ENCODE data around the gene RAP1GAP2.
"Not testable (repeated sequence)": the region's sequence is repeated elsewhere in the genome, so short reads cannot be mapped to it uniquely, and the experiment has no call there.

RAP1GAP2 gene

GRCh38 chr17:2890778-2891177, 94.5 kb downstream of the RAP1GAP2 start:
- DNase-seq: not testable (repeated sequence)

DNA sequence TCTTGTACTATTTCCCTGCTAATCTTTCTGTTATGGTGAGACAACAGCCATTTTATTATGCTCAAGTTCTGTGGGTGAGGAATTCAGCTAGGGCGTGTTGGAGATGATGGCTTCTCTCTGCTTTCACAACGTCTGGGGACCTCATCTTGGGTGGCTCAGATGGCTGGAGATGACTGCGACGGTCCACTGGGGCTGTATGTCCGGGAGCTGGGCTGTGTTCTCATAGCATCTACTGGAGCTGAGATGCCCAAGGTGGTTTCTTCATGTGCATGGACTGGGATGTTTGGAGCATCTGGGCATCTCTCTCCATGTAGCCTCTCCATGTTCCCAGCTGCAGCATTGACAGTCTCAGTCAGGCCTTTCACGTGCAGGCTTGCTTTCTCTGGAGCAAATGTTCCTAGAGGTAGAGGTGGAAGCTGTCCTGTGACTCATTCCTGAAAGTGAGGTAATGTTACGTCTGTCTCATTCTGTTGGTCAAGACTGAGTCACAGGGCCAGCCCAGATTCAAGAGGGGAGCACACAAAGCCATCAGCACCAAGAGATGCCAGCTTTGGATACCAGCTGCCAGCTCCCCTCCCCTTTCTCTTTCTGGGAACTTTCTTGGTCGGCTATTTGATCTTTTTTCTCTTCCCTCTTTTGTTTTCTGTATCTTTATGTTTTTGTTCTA, 96.2 kb downstream of the RAP1GAP2 start:
- DNase-seq: peak; percentile 12

GRCh38 chr17:2893422-2893914, 97.2 kb downstream of the RAP1GAP2 start:
- DNase-seq: no peak

DNA sequence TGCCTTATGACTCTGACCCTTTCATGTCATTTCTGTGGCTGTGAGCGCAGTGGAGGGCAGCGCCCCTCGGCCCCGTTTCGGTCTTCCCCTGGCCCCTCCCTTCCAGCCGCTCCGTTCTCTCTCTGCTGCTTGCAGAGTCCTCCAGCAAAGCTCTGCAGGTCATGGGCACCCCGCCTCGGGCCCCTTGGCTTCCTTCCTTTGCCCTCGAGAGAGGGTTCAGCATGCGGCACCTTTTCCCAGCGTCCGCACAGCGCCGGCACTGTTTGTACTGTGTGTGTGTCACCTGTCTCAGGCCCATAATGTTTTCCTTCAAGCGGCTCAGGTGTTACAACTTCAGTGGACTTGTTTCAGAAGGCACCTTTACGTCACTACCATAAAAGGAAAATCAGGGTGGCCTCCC, 98.5 kb downstream of the RAP1GAP2 start:
- DNase-seq: no peak

DNA sequence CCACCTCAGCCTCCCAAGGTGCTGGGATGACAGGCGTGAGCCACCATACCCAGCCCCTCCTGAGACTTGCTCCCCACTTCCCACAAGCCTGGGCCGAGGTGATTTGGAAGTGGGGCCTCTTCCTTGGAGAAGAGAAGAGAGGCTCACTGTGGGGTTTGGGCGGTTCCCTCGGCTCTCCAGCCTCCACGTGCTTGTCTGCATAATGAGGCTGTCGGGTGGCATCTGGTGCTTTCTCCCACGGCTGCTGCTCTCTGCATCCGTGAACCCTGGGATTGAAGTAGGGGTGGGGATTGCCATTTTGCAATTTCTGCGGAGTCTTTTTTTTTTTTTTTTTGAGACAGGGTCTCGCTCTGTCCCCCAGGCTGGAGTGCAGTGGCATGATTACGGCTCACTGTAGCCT, 101.4 kb downstream of the RAP1GAP2 start:
- DNase-seq: no peak

GRCh38 chr17:2898255-2898926, 102.2 kb downstream of the RAP1GAP2 start:
- DNase-seq: peak; percentile 44

GRCh38 chr17:2899906-2900305, 103.7 kb downstream of the RAP1GAP2 start:
- no peak for DNase-seq

DNA sequence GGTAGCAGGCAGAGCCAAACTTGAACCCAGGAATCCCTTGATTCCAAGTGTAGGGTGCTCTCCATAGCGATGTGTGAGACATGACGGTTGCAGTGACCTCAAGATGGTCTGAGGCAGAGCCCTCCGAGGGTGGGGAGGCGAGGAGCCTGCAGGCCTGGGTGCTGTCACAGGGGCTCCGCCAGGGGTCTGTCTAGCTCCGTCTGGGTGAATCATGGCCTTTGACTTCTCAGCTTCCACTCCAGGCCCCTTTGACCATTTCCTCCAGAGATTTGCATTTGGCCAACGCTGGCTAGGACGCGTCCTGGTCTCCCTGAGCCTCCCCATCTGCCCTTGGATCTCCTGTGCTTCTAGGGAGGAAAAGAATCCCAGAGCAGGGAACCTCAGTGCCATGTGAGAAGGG, 104.6 kb downstream of the RAP1GAP2 start:
- DNase-seq: no peak

- DNase-seq: no peak
These were observed 105.3 kb downstream of the RAP1GAP2 start for GRCh38 chr17:2901582-2901981.

DNA sequence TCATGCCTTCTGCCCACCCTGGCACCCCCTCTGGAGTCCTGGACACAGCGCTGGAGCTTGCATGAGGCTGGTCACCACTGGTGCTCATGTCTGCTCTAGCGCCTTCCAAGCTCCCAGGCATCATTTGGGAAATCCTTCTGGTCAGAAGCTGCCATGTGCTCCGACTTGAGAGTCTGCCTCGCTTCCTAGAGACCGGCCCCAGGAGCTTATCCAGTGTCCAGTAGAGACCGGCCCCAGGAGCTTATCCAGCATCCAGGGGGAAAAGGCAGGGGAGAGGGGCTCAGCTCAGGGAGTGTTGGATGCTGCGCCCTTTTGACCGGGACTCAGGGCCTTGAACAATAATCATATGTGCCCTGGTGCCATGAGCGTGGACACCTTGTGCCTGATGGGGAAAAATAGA, 106.3 kb downstream of the RAP1GAP2 start:
- no peak for DNase-seq

DNA sequence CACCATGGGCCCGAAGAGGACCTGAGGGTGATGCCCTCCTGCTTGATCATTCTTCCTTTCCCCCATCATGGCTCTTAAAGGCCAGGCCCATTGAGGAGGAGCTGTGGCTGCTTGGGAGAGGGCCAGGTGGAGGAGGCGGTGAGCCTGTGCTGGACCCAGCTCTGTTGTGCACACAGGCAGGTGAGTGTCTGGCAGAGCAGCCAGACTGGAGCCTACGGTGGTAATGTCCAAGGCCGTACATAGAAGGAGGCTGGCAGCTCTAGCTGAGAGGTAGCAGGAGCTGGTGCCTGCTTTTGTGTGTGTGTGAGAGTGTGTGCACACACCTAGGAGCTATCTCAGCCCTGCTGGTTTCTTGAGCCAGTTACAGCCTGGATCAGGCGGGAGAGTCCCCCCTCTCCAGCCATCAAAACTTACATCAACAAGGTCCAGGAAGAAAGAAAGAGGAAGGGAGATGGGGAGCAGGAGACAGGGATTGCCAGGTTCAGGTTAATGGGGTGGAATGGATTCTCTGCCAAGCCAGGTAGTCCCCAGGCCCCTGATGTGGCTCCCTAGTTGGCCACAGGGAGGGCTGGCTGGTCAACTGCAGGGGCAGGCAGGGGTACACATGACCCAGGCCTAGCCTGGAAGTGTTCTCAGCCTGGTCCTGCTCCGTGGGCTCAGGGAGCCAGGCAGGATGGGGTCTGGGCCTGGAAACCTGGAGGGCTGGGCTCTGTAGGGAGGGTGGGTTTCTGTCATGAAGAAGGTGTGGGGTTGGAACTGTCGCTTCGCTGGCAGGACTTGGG, 107.1 kb downstream of the RAP1GAP2 start:
- DNase-seq: peak; percentile 73

GRCh38 chr17:2904135-2904534, 107.9 kb downstream of the RAP1GAP2 start:
- DNase-seq: peak; percentile 69

- DNase-seq: peak; percentile 19
These were observed 109.0 kb downstream of the RAP1GAP2 start for GRCh38 chr17:2905269-2905668.

DNA sequence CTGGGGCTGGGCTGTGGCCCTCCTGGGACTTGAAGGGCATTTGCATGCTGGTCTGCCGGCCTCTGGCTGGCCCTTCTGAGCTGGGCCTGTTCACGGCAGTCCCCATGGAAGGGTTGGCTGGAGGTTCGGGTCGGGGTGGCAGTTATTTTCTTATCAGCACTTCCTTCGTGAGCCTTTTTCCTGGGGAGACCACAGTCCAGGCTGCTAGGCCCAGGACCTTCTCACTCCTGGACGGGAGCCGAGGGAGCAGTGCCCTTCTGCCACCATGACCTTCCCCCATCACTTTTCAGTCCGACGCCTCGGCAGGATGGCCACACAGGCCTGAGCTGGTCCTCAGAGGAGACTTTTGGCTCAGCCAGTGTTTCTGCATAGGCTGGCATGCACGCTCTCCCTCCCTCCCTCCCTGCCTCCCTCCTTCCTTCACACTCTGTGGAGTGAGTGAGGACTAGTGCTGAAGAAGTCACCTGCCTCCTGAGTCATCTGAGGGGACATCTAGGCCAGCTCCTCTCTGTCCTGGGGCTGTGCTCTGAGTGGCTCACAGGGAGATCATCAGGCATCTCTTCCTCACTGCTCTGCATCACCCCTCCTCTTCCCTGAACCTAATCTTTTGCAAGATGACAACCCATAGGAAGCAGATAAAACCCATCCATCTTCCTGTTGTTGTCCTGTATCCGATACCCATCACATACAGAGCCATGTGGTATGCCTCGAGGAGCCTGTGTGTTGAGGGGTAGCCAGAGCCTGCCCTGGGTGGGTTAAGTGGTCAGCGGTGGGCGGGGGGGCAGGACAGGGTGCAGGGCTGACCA, 109.7 kb downstream of the RAP1GAP2 start:
- DNase-seq: no peak

GRCh38 chr17:2906901-2907300, 110.7 kb downstream of the RAP1GAP2 start:
- no peak for DNase-seq

GRCh38 chr17:2909175-2909845, 113.1 kb downstream of the RAP1GAP2 start:
- no peak for DNase-seq

- no peak for DNase-seq
These were observed 113.6 kb downstream of the RAP1GAP2 start for GRCh38 chr17:2909846-2910234.

DNA sequence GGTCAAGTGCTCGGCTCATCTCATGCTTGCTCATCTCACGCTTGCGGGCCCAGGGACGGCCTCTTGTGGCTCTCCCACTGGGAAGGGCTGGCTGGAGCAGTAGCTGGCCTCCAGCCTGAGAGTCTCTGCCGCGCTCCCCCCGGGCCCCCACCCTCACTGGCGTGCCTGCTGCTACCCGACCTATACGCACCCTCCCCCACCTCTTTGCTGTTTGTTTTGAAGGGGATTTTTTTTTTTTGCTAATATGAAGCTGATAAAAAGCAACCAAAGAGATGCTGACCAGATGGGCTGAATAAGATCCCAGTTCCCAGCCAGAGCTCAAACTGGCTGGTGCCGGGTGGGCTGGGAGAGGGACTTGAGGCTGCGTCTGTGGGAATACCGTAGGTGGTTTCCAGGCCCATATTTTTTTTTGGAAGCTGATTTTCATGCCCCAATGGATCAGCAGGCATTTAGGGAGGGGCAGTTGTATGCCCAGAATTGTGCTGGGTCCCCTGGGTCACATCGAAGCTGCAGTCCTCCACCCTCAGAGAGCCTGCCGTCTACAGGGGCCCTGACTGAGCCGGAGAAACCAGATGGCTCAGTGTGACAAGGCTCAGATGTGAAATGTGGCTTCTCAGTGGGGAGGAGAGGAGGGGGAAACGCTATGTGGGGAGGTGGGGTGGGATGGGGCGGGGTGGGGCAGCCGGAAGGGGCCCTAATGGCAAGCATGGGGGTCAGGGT, 115.0 kb downstream of the RAP1GAP2 start:
- no peak for DNase-seq

GRCh38 chr17:2911755-2912111, 115.5 kb downstream of the RAP1GAP2 start:
- no peak for DNase-seq

GRCh38 chr17:2912754-2913153, 116.5 kb downstream of the RAP1GAP2 start:
- no peak for DNase-seq

GRCh38 chr17:2916461-2916860, 120.2 kb downstream of the RAP1GAP2 start:
- DNase-seq: no peak

DNA sequence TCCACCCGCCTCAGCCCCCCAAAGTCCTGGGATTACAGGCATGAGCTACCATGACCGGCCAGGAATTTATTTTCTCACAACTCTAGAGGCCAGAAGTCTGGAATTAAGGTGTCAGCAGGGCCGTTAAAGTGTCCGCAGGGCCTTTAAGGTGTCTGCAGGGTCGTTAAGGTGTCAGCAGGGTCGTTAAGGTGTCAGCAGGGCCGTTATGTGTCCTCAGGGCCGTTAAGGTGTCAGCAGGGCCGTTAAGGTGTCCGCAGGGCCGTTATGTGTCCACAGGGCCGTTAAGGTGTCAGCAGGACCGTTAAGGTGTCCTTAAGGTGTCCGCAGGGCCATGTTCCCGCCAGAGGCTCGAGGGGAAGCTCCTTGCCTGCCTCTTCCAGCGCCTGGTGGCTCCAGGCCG, 125.2 kb downstream of the RAP1GAP2 start:
- DNase-seq: no peak

All from DMS79 treated with DMSO at 0.1 percent for 48 hours (cell line).